ENCODE data around the gene SLC37A3.
"Not testable (repeated sequence)": the region's sequence is repeated elsewhere in the genome, so short reads cannot be mapped to it uniquely, and the experiment has no call there.

SLC37A3 gene

DNA sequence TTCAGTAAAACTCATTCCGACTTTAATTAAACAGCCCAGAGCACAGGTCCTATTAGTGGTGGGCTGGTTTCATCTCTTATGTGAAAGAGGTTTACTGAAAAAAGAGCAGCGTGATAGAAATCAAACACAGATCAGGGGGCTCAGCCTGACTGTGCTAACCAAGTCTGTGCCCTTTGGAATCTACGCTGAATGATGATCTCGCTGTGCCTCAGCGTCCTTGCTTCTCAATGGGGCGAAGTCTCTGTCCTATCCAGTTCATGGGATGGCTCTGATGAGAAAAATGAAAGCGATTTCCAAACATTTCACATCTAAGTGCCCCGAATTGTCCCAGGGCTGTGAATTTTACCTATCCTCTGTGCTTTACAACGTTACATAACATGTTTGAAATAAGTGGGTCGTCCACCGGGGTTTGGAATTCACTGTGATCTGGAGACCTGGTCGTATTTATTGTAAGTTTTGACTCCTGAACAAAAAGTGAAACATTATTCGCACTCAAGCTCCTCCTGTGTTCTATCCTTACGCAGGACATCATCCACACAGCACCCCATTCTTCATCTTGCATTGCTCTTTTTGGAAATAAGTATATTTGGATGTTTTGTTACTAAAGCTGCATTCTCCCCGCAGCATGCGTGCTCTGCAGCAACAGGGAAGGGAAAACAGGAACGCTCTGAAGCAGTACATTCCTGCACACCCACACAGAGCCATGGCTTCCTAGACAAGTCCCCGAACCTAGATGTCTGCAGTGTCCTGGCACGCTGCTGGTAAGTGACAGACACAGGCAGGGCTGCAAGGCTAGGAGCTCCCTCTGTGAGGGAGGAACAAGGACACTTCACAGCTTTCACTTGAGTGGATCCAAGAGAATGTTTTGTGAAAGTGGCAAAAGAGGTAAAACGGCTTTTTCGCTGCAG is 83.5 kb downstream of the SLC37A3 start:
- DNase-seq (ENCODE audit: low read depth): no peak

DNA sequence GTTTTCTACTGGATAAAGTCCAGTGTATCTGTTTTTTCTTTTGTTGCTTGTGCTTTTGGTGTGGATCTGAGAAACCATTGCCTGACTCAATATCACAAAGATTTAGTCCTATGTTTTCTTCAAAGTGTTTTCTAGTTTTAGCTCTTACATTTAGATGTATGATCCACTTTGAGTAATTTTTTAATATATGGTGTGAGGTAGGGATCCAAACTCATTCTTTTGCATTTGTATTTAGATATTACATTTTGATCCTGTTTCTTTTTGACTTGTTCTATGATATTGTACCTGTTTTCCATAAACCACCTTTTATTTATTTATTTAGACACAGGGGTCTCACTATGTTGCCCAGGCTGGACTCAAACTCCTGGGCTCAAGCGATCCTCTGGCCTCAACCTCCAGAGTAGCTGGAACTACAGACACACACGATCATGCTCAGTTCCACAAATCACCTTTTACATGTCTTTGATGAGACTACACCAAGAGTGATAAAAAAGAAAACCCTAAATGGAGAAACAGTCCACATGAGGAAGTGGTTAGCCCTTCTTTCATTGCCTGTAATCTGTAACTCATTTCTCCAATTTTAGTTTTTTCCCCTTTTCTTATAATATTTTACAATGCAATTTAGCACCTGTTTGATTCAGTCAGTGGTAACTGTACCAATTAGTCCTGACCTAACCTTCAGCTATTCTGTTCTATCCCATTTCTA is 86.0 kb downstream of the SLC37A3 start:
- DNase-seq (ENCODE audit: low read depth): no peak

DNA sequence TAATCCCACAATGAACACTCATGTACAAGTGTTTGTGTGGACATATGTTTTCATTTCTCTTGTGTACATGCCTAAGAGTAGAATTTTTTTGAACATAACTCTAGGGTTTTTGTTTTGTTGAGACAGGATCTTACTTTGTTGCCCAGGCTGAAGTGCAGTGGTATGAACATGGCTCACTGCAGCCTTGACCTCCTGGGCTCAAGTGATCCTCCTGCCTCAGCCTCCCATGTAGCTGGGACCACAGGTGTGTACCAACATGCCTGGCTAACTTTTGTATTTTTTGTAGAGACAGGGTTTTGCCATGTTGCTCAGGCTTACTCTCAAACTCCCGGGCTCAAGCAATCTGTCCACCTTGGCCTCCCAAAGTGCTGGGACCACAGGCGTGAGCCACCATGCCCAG is 87.2 kb downstream of the SLC37A3 start:
- not testable (repeated sequence) for DNase-seq (ENCODE audit: low read depth)

DNA sequence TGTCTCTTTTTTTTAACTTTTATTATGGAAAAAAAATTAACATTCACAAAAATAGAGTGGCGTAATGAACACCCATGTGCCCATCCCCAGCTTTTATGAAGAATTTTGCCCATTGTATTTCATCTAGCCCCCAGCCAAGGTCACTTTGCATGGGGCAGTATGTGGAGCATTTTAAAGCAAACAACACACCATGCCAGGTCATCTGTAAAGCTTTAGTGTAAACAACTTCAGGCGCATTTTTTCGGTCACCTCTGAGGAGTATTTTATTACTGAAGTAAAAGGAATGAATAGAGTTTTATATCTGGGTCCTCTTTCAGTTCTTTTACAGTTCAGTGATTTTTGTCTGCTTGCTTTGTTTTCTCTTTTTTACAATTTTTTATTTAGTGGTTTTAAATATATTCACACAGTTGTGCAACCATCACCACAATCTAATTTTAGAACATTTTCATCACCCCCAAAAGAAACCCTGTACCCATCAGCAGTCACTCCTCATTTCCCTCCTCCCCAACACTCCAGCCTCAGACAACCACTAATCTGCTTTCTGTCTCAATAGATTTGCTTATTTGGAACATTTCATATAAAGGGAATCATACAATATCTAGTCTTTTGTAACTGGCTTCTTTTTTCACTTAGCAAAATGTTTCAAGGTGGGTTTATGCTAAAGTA is 87.9 kb downstream of the SLC37A3 start:
- no peak for DNase-seq (ENCODE audit: low read depth)

DNA sequence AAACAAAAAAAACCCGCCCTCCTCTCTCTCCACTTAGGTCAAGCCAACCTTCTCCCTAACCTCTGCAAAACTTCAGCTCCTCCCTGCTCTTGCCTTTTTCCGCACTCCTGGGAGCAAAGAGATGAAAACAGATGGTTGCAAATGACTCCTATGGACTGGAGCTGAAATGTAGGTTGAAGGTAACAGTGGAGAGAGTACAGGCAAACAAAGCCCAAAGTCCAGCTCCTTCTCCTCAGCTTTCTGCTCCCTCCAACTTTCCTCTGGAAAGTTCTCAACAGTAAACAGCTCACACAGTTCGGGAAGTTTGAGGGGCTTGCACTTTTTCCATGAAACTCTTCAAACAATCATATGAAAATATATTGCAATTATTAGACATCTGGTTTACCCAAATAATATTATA is 90.3 kb downstream of the SLC37A3 start:
- no peak for DNase-seq (ENCODE audit: low read depth)

DNA sequence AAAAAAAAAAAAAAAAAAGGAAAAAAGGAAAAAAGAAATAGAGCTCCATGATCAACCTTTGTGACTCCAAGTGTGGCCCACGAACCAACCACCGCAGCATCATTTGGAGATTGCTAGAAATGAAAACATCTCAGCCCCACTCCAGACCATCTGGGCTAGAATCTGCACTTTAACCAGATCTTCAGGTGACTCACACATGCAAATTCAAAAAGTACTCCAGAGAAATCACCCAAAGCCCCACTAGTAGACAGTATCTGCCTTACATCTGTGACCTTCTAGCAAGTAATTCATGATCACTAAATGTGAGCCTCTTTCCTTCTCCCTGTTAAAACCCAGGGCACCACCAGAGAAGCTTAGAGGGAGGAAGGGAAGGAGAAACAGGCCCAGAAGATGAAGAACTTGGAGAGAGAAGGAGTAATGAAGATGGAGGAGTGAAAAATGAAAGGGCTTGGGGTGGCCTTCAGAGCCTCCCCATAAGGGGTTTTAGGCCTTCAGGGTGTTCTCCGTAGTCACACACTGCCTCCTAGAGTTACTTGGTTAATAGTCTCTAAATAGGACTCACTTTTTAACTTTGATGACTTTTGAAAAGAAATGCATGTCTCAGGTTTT is 94.0 kb downstream of the SLC37A3 start:
- DNase-seq (ENCODE audit: low read depth): no peak

DNA sequence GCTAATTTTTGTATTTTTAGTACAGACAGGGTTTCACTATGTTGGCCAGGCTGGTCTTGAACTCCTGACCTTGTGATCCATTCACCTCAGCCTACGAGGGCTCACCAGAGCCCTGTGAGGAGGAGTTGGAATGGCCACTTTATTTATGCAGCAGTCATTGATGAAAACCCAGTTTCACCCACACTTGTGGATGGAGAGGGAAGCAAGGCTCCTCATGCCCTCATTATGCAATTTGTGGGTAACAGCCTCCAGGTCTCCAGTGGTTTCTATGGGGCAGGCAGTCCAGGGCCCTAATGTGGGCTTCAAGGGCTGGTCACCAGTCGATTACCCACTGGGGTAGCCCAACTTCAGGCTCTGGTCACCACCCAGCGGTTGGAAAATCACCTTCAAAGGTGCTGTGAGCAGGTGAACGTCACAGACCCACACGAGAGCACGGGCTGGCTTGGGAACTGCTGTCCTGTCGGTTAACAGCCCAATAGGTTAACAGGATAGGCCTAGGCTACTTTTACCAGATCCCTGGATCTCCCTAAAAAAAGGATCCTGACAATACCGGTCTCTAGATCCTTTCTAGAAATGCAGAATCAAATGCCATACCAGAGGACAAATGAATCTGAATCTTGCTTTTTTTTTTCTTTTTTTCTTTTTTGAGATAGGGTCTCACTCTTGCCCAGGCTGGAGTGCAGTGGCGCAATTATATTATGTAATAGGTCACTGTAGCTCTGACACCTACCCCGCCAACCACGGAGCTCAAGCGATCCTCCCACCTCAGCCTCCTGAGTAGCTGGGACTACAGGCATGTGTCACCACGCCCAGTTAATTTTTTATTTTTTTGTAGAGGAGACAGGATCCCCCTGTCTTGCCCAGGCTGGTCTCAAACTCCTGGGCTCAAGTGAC is 97.8 kb downstream of the SLC37A3 start:
- DNase-seq (ENCODE audit: low read depth): no peak

DNA sequence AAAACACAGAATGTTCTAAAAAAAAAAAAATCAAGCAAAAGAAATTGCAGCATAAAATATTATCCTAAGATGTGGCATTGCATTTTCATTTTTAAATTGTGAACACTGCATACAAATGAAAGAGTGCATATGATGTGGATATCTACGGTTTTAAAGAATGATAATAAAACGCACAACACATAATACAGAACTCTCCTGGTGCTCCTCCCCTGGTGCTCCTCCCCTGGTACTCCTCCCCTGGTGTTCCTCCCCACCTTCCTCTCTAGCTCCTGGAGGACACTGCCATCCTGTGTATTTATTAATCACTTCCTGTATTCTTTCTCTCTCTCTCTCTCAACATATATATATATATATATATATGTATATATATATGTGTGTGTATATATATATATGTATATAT is 100.1 kb downstream of the SLC37A3 start:
- DNase-seq (ENCODE audit: low read depth): no peak

DNA sequence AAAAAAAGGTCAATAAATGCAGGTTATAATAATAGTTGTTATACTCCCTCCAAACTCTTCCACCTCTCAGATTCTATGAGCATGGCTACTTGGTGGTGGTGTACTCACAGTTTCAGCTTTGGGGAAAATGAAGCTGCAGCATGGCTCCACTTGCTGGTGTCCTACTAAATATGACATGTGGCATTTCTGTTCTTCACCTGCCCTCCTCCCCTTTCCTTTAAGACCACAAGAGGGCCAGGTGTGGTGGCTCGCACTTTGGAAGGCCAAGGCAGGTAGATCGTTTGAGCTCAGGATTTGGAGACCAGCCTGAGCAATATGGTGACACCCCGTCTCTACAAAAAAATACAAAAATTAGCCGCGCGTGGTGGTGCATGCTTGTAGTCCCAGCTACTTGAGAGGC is 101.1 kb downstream of the SLC37A3 start:
- no peak for DNase-seq (ENCODE audit: low read depth)

DNA sequence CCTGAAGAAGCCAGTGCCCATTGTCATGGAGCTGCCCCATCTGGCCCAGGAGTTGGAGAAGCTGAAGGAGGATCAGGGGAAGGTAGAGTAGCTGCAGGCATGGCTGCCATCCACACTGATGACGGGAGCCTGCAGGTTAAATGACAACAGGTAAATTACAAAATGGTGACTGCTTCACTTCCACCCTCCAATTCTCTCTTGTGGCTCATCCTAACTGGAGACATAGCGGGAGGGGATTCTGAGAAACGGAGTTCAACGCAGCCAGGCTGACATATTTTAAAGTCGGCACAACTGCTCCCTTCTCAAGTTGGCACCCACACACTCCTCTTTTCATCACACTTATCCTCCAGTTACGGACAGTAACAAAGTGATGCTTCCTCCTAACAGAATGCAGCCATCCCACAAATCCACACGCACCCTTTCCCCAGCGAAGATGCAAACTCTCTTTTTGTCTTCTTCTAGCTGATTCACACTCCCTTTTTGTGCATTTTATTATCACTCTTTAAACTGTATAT is 103.0 kb downstream of the SLC37A3 start:
- no peak for DNase-seq (ENCODE audit: low read depth)

DNA sequence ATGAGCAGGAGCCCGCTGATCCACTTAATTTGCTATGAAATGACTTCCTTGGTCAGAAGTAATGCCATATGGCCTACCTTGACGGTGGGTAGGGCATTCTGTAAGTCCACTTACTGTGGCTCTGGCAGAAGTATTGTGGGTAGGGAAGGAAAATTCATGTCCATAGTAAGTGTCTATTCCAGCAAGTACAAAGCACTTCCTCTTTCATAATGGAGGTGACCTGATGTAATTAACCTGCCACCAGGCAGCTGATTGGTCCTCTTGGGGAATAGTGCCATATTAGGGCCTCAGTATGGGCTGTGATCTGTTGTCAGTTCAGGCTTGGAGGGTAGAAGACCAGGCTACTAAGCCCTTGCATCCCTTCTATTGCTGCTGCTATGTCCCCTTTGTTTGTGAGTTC is 103.9 kb downstream of the SLC37A3 start:
- no peak for DNase-seq (ENCODE audit: low read depth)

DNA sequence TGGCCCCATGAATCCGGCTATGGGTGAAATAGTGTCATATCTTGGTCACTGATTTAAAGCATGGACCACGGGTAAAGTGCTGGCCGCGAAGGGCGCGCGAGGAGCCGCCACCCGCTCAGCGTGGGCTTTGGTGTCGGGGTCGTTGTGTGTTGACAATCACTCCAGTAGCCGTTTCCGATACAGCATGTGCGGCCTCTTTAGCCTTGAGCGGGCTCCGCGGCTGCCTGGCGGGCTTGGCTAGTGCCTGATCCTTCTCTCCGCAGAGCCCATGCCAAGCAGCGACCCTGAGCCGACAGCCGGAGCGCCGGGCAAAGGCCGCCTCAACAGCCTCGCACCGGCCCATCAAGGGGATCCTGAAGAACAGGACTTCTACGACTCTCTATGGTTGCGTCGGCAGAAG is 105.9 kb downstream of the SLC37A3 start:
- no peak for DNase-seq (ENCODE audit: low read depth)

DNA sequence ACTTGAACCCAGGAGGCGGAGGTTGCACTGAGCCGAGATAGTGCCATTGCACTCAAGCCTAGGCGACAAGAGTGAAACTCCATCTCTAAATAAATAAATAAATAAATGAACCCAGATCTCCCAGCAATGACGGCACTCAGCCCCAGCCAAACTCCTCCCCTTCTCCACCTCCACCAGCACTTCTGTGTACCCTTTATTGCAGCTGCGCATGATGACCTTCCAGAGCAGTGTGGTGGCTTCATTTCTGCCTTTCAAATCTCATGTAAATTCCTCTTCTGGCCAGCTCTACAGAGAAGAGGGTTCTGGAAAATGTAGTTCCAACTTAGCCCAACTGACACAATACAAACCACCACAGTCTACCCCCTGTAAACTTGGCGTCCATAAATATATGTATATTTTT is 108.5 kb downstream of the SLC37A3 start:
- no peak for DNase-seq (ENCODE audit: low read depth)

DNA sequence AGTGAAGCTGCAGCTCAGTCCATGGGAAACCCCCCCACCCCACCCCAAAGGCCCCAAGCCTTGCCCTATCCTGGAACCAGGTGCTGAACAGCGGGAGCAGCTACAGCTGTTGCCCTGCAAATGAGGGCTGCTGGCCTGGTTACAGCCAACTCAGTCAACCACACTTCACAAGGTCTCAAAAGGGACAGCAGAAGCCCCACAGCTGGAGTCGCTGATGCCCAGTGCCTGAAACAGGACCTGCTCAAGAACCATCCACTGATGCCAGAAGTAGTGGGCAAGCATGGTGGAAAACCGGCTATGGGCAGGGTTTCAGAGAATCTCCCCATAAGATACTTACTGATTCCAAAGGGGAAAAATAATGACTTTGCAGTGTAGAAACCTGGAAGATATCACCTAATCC is 110.3 kb downstream of the SLC37A3 start:
- DNase-seq (ENCODE audit: low read depth): no peak

DNA sequence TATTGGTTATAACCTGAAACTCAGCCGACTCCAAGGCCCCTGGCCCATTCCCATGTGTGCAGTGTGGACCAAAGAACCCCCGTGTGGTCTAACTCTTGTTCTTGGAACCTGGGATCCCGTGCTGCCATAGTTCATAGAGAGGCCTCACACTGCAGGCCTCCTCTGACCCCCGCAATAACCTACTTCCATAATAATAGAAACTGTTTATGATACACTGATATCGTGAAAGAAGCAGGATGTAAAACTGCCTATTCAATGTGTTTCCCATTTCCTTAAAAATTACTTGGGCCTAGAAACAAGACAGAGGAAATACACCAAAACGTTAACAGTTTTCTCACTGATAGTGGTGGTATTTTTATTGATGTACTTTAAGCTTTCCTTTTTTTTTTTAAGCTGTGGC is 112.4 kb downstream of the SLC37A3 start:
- DNase-seq (ENCODE audit: low read depth): no peak

DNA sequence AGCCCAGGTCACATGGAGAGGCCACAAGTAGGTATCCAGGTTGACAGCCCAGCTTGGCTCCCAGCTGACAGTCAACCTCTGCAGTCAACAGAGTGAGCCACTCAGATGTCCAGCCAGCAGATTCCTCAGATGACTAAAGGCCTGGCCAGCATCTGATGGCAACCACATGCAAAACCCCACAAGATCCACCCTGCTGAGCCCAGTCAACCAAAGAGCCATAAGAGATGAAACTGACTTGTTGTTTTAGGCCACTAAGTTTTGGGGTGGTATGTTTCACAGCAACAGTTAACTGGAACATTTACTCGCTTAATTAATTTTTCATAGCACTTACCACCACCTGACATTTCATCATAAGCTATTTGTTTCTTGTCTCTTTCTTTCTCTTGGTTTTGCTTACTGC is 114.3 kb downstream of the SLC37A3 start:
- no peak for DNase-seq (ENCODE audit: low read depth)

Measured in stimulated activated CD8-positive, alpha-beta memory T cell treated with anti-CD3 and anti-CD28 coated beads, Interleukin-4, amount 100 ng/mL, for 24 hours (primary cell).